ENCODE measurements around the gene CDH23.

DNA sequence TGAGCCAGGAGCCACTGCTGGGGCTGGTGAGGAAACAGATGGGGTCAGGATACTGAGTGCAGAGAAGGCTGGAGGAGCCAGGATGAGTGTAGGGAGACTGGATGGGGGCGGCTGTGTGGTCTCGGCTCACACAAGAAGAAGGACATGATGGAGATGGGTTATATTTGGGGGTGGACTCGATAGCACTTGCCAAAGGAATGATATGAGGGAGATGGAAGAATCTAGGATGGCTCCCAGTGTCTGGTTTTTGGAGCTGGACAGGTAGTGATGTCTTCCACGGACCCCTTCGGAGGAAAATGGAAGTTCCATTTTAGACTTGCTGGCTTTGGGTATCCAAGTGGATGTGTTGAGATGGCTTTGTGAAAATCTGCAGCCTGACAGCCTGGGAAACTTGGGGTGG, 83.9 kb downstream of the CDH23 start:
- TF ChIP-seq SUZ12 (IDR thresholded peaks at IDR 0.05; ENCODE audit: extremely low read depth, insufficient read depth, insufficient read length) (no peak), ZNF274 (IDR thresholded peaks at IDR 0.05; ENCODE audit: low read depth, low read length) (no peak)

Data from NT2/D1 (cell line).